ENCODE measurements around the gene TIMM17A.
A peak's percentile ranks its signal among the peaks of the same experiment; 100 is the strongest.

The TIMM17A gene

DNA sequence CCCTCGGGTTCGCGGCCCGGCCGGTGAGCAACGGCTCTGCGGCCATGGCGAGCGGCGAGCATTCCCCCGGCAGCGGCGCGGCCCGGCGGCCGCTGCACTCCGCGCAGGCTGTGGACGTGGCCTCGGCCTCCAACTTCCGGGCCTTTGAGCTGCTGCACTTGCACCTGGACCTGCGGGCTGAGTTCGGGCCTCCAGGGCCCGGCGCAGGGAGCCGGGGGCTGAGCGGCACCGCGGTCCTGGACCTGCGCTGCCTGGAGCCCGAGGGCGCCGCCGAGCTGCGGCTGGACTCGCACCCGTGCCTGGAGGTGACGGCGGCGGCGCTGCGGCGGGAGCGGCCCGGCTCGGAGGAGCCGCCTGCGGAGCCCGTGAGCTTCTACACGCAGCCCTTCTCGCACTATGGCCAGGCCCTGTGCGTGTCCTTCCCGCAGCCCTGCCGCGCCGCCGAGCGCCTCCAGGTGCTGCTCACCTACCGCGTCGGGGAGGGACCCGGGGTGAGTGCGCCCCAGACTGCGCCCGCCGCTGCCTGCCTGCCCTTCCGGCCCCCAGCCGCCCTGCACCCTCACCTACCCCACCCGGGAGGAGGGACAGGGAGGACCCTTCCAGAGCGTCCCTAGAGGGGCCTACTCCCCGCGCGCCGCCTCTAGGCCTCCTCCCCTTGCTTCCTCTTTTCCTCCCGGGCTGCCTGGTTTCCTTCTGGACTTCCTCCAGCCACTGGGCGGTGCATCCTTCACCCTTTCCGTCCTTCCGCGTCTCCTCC is 27.5 kb downstream of the TIMM17A start, which contains the start of gene RNPEP:
TSS of gene RNPEP (plus strand) at position 26 of the 757 bp plus-strand sequence. CDS start at position 45, 19 bp downstream.
- TF ChIP-seq, protein P1, sequence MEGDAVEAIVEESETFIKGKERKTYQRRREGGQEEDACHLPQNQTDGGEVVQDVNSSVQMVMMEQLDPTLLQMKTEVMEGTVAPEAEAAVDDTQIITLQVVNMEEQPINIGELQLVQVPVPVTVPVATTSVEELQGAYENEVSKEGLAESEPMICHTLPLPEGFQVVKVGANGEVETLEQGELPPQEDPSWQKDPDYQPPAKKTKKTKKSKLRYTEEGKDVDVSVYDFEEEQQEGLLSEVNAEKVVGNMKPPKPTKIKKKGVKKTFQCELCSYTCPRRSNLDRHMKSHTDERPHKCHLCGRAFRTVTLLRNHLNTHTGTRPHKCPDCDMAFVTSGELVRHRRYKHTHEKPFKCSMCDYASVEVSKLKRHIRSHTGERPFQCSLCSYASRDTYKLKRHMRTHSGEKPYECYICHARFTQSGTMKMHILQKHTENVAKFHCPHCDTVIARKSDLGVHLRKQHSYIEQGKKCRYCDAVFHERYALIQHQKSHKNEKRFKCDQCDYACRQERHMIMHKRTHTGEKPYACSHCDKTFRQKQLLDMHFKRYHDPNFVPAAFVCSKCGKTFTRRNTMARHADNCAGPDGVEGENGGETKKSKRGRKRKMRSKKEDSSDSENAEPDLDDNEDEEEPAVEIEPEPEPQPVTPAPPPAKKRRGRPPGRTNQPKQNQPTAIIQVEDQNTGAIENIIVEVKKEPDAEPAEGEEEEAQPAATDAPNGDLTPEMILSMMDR (IDR thresholded peaks at IDR 0.05; ENCODE audit: unreplicated experiment in 3 of 3): peak in 2 of 3 experiments; percentile 9 to 24
- H3K27me3 Mint-ChIP-seq (ENCODE audit: low read depth): no peaks in the 10 kb centered on the region
- peak within 1 kb of the TSS; percentile 78 to 100 (median 99) for H3K27ac Mint-ChIP-seq
- H3K36me3 Mint-ChIP-seq (ENCODE audit: low read depth): peaks cover 5% of the 10 kb centered on the region
- H3K4me1 Mint-ChIP-seq: peaks cover 13% of the 10 kb centered on the region
- peak within 1 kb of the TSS; percentile 95 to 99 (median 98) for H3K4me3 Mint-ChIP-seq
- H3K9me3 Mint-ChIP-seq: no peaks in the 10 kb centered on the region

DNA sequence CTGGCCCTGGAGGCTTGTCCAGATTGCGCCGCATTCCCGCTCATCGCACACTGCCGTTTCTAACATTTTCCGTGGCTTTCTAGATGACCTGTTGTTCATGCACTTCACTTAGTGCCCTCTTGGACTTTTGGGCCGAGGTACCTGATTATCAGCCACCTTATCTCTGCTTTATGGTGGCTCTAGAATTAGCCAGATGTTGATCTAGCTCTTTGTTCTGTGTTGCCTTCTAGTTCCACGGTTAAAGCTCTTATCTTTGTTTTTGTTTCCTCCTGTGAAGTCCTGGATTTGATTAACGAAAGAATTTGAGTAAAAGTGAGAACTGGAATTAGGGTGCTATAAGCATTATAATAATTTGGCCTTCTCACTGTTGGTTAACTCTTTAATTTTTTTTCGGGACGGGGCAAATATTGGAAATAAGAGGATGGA is 28.1 kb downstream of the TIMM17A start:
- H3K27ac Mint-ChIP-seq: peak overlapping the region; percentile 78 to 97 (median 96)
- peaks cover 5% of the 10 kb centered on the region for H3K36me3 Mint-ChIP-seq (ENCODE audit: low read depth)
- TF ChIP-seq, protein P1 (IDR thresholded peaks at IDR 0.05; ENCODE audit: unreplicated experiment in 3 of 3): no peak
- H3K9me3 Mint-ChIP-seq: no peaks in the 10 kb centered on the region
- no peaks in the 10 kb centered on the region for H3K27me3 Mint-ChIP-seq (ENCODE audit: low read depth)
- peaks cover 13% of the 10 kb centered on the region for H3K4me1 Mint-ChIP-seq
- peak overlapping the region; percentile 95 to 99 (median 98) for H3K4me3 Mint-ChIP-seq

DNA sequence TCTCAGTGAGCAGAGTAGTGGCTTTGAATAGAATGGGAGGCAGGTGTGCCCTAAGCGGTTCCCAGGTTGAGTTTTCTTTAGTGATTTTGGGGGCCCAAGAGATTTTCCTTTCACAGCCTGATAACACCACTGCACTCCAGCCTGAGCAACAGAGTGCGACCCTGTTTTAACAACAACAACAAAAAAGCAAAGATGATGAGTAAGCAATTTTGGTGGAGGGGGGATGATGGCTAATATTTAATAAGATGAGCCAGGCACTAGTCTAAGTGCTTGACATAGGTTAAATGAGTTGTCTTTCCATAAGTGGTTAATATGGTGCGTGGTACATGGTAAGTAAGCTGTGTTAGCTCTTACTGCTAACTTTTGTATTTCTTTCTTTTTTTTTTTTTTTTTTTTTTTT is 29.1 kb downstream of the TIMM17A start:
- no peak overlapping the region for H3K27ac Mint-ChIP-seq
- no peaks in the 10 kb centered on the region for H3K27me3 Mint-ChIP-seq (ENCODE audit: low read depth)

DNA sequence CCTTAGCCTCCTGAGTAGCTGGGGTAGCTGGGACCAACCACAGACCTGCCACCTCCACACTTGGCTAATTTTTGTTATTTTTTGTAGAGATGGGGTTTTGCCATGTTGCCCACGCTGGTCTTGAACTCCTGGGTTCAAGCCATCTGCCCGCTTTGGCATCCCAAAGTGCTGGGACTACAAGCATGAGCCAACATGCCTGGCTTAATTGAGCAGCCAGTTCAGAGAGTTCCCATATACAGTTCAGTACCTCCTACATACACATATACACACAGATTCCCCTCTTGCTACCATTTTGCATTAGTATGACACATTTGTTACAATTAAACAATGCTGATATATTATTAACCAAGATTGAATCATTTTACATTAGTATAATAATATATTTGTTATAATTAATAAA is 30.1 kb downstream of the TIMM17A start:
- H3K4me3 Mint-ChIP-seq: peak overlapping the region; percentile 51 to 59 (median 54)
- no peaks in the 10 kb centered on the region for H3K9me3 Mint-ChIP-seq
- TF ChIP-seq, protein P1 (IDR thresholded peaks at IDR 0.05; ENCODE audit: unreplicated experiment in 3 of 3): no peak
- peaks cover 18% of the 10 kb centered on the region for H3K36me3 Mint-ChIP-seq (ENCODE audit: low read depth)
- no peaks in the 10 kb centered on the region for H3K27me3 Mint-ChIP-seq (ENCODE audit: low read depth)
- H3K4me1 Mint-ChIP-seq: peaks cover 13% of the 10 kb centered on the region
- H3K27ac Mint-ChIP-seq: no peak overlapping the region

More for the DNA sequence above, 29.1 kb downstream of the TIMM17A start:
- Mint-ChIP-seq H3K4me3 (peak overlapping the region; percentile 95 to 99 (median 98)), H3K9me3 (no peaks in the 10 kb centered on the region), H3K36me3 (ENCODE audit: low read depth) (peaks cover 10% of the 10 kb centered on the region), H3K4me1 (peaks cover 13% of the 10 kb centered on the region)
- TF ChIP-seq, protein P1 (IDR thresholded peaks at IDR 0.05; ENCODE audit: unreplicated experiment in 3 of 3): no peak

DNA sequence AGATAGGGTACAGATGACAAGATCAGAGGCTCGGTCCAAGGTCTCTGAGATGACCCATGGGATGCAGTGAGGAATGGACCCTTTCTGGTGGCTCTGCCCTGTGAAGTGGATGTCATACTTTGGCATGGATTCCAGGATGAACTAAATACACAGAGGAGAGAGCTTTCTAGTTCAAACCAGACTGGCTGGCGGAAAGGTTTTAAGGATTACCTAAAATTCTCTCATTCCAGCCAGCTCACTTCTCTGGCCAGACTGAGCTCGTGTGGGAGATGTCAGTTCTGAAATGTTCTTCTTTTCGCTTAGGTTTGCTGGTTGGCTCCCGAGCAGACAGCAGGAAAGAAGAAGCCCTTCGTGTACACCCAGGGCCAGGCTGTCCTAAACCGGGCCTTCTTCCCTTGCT is 33.3 kb downstream of the TIMM17A start:
- H3K27ac Mint-ChIP-seq: no peak overlapping the region
- H3K9me3 Mint-ChIP-seq: no peaks in the 10 kb centered on the region

More for the DNA sequence above, 33.3 kb downstream of the TIMM17A start:
- TF ChIP-seq, protein P1 (IDR thresholded peaks at IDR 0.05; ENCODE audit: unreplicated experiment in 3 of 3): no peak
- no peaks in the 10 kb centered on the region for H3K27me3 Mint-ChIP-seq (ENCODE audit: low read depth)
- H3K4me1 Mint-ChIP-seq: peaks cover 13% of the 10 kb centered on the region
- peaks cover 45% of the 10 kb centered on the region for H3K36me3 Mint-ChIP-seq (ENCODE audit: low read depth)
- no peak overlapping the region for H3K4me3 Mint-ChIP-seq

Data from nephron (organoid).